K562 (cell line): ENCODE measurements around the gene RNF217. TPM values are rescaled to one million over a fixed set of nuclear protein-coding genes. Genes with fewer than 3 reads are reported as not detected.
A peak's percentile ranks its signal among the peaks of the same experiment; 100 is the strongest.

Source experiments
- ARID3A ChIP-seq: IDR thresholded peaks from 2 replicates; pipeline ENCODE4 v1.6.1; 2012; ENCODE audit warnings: low read depth, low read length, improper control_type of control experiment, borderline replicate concordance
- ATF6 ChIP-seq: sonication (generic); formaldehyde crosslinking; IDR thresholded peaks from 2 replicates; pipeline ENCODE4 v1.4.0; 2020; ENCODE audit warnings: mild to moderate bottlenecking, missing genetic modification reagents
- BRD9 ChIP-seq: fragments of 450-650 bp; IDR thresholded peaks from 2 replicates; pipeline ENCODE4 v1.6.1; 2018; ENCODE audit warnings: low read depth; ENCODE audit not compliant: partially characterized antibody
- CREBBP ChIP-seq: IDR thresholded peaks from one replicate; pipeline ENCODE4 v1.6.1; 2012; ENCODE audit warnings: low read depth, mild to moderate bottlenecking, control low read depth, inconsistent platforms, low read length
- DEAF1 ChIP-seq: fragments of 450-650 bp; formaldehyde crosslinking; IDR thresholded peaks from 2 replicates; pipeline ENCODE4 v1.4.0; 2020; ENCODE audit warnings: mild to moderate bottlenecking, moderate library complexity
- MCM3 ChIP-seq: fragments of 450-650 bp; IDR thresholded peaks from 2 replicates; pipeline ENCODE4 v1.6.1; 2016
- POLR2H ChIP-seq: IDR thresholded peaks from 2 replicates; pipeline ENCODE4 v1.6.1; 2016; ENCODE audit warnings: missing genetic modification characterization, low read depth, mild to moderate bottlenecking, control low read depth, missing compliant biosample characterization, moderate library complexity
- PURB ChIP-seq: sonication (generic); formaldehyde crosslinking; IDR thresholded peaks from 2 replicates; pipeline ENCODE4 v1.9.0; 2021; ENCODE audit warnings: low read depth, mild to moderate bottlenecking, missing genetic modification reagents
- RAD21 ChIP-seq, 2 experiments: fragments of 250-450 bp in 1 of 2; fragments of 450-650 bp in 1 of 2; sonication (Bioruptor Pico) in 1 of 2; formaldehyde crosslinking in 1 of 2; IDR thresholded peaks in 1 of 2; conservative IDR thresholded peaks in 1 of 2; 2 replicates each; pipeline versions ENCODE4 v1.4.0 to v1.8.0; 2020 to 2022; ENCODE audit warnings: mild to moderate bottlenecking in 2 of 2, moderate library complexity in 1 of 2
- REST ChIP-seq, 2 experiments: fragments of 450-650 bp; formaldehyde crosslinking in 1 of 2; IDR thresholded peaks; 2 replicates each; pipeline versions ENCODE4 v1.4.0 to v1.6.1; 2014 to 2020; ENCODE audit warnings: mild to moderate bottlenecking in 2 of 2, borderline replicate concordance in 1 of 2, low read depth in 1 of 2
- ZBTB9 ChIP-seq: fragments of 450-650 bp; formaldehyde crosslinking; IDR thresholded peaks from 2 replicates; pipeline ENCODE4 v1.4.0; 2020; ENCODE audit warnings: mild to moderate bottlenecking, moderate library complexity
- polyA plus RNA-seq, 8 experiments: library from polyadenylated mRNA; depleted of rRNA in 4 of 8; stranded (reverse) in 5 of 8; unstranded in 3 of 8; fragments of >200 nt; fragmentation: Nextera tagmentation in 2 of 8; fragmentation: Illumina TruSeq in 1 of 8; extraction: Ambion mirVana in 2 of 8; extraction: Trizol in 1 of 8; gene quantifications; 2 replicates each; pipeline versions ENCODE4 v1.2.1 to v1.2.3, GENCODE V29; 2011 to 2014; ENCODE audit warnings: inconsistent platforms in 1 of 8, missing spikeins in 1 of 8
- total RNA-seq, 7 experiments: library from RNA; depleted of rRNA in 6 of 7; stranded (reverse); fragments of >200 nt in 6 of 7; fragmentation: Illumina TruSeq in 2 of 7; extraction: Trizol in 2 of 7; gene quantifications; 2 replicates each; pipeline versions ENCODE4 v1.2.1 to v1.2.3, GENCODE V29; 2011 to 2021; ENCODE audit warnings: low replicate concordance in 1 of 7

RNF217 gene
- total and polyA plus RNA-seq, 9 of the 15 experiments (the other 6 are each of a cell fraction or from before 2014, with no cell fraction given): 2.9 to 25.6 (median 12.0) TPM

- TF ChIP-seq REST (IDR thresholded peaks at IDR 0.05; ENCODE audit: borderline replicate concordance): peak; percentile 89
- TF ChIP-seq REST (CRISPR knock-in tag; IDR thresholded peaks at IDR 0.05; ENCODE audit: low read depth): no peak
- no peak for TF ChIP-seq ATF6 (CRISPR knock-in tag)
- TF ChIP-seq DEAF1 (CRISPR knock-in tag): peak; percentile 63
- TF ChIP-seq MCM3: no peak
- peak; percentile 98 for TF ChIP-seq ARID3A
- no peak for TF ChIP-seq CREBBP
- TF ChIP-seq BRD9: peak; percentile 46
- no peak for TF ChIP-seq ZBTB9 (CRISPR knock-in tag)
- peak; percentile 79 to 95 for TF ChIP-seq RAD21 (CRISPR knock-in tag; conservative IDR thresholded peaks at IDR 0.05 in 1 of 2, IDR thresholded peaks at IDR 0.05 in 1 of 2)
- peak; percentile 36; the same call in 1 of the 2 replicates for TF ChIP-seq POLR2H (tag)
- TF ChIP-seq PURB (CRISPR knock-in tag): no peak
These were observed 152.1 kb downstream of the RNF217 start (continued) for GRCh38 chr6:125114248-125114858.
